Measurements from ENCODE around the gene AOPEP. TPM values are rescaled to one million over a fixed set of nuclear protein-coding genes. Genes with fewer than 3 reads are reported as not detected.

Gene AOPEP
- total and polyA plus RNA-seq, 2 of the 13 experiments (the other 11 are each of a cell fraction or from before 2014, with no cell fraction given): 22.2 to 41.6 TPM

DNA sequence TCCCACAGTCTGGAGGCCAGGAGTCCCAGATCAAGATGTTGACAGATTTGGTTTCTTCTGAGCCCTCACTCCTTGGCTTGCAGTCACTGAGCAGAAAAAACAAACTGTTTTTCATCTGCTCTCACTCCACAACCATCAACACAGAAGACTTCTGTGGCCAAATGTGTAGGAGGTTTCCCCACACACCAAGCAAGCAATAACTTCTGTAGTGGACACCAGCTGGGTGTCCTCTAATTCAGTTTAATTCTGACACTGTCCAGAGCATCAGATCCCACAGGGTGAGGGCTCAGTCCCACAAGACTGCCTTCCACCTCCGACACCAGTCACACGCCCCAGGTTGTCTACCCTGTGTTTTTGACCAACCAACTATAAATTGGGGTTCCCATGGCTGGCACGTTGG lies 209.9 kb downstream of the AOPEP start:
- no peak overlapping the region for H2AFZ ChIP-seq (ENCODE audit: low read length)
- ATAC-seq (no peak), DNase-seq (ENCODE audit: low spot score) (no peak), FAIRE-seq (no peak)
- in situ Hi-C loops (cut with HindIII; ENCODE audit: extremely low pct_ligation_motif_present, low pct_unique_long_range_greater_than_20kb) (no loop called here), intact Hi-C loops (cut with micrococcal nuclease; ENCODE audit: unreplicated experiment) (no loop called here)
- H3K4me3 ChIP-seq (replicated peaks in 1 of 3; ENCODE audit: insufficient read depth in 1 of 3, low read depth in 2 of 3, low read length in 3 of 3): no peak overlapping the region
- peaks cover 35% of the 10 kb centered on the region for H3K4me1 ChIP-seq (ENCODE audit: insufficient read depth, low read length)
- no peak overlapping the region for H3K4me2 ChIP-seq (ENCODE audit: low read depth, low read length)
- TF ChIP-seq ZNF598 (CRISPR knock-in tag; IDR thresholded peaks at IDR 0.05; ENCODE audit: borderline replicate concordance) (no peak), ZNF891 (CRISPR knock-in tag; IDR thresholded peaks at IDR 0.05) (no peak), SRSF4 (IDR thresholded peaks at IDR 0.05; ENCODE audit: low read depth, low read length, poor library complexity, severe bottlenecking) (no peak), ZNF577 (CRISPR knock-in tag; IDR thresholded peaks at IDR 0.05; ENCODE audit: borderline replicate concordance, low read depth) (no peak), ZNF605 (CRISPR knock-in tag; IDR thresholded peaks at IDR 0.05) (no peak), KLF6 (CRISPR knock-in tag; IDR thresholded peaks at IDR 0.05) (no peak)
- TF ChIP-seq, protein P1, sequence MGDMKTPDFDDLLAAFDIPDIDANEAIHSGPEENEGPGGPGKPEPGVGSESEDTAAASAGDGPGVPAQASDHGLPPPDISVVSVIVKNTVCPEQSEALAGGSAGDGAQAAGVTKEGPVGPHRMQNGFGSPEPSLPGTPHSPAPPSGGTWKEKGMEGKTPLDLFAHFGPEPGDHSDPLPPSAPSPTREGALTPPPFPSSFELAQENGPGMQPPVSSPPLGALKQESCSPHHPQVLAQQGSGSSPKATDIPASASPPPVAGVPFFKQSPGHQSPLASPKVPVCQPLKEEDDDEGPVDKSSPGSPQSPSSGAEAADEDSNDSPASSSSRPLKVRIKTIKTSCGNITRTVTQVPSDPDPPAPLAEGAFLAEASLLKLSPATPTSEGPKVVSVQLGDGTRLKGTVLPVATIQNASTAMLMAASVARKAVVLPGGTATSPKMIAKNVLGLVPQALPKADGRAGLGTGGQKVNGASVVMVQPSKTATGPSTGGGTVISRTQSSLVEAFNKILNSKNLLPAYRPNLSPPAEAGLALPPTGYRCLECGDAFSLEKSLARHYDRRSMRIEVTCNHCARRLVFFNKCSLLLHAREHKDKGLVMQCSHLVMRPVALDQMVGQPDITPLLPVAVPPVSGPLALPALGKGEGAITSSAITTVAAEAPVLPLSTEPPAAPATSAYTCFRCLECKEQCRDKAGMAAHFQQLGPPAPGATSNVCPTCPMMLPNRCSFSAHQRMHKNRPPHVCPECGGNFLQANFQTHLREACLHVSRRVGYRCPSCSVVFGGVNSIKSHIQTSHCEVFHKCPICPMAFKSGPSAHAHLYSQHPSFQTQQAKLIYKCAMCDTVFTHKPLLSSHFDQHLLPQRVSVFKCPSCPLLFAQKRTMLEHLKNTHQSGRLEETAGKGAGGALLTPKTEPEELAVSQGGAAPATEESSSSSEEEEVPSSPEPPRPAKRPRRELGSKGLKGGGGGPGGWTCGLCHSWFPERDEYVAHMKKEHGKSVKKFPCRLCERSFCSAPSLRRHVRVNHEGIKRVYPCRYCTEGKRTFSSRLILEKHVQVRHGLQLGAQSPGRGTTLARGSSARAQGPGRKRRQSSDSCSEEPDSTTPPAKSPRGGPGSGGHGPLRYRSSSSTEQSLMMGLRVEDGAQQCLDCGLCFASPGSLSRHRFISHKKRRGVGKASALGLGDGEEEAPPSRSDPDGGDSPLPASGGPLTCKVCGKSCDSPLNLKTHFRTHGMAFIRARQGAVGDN (CRISPR knock-in tag; IDR thresholded peaks at IDR 0.05): no peak
- ChIA-PET POLR2A (no interaction called here), CTCF (ENCODE audit: low intra/inter-chr PET ratio, low total read pairs) (no interaction called here)
- H3K27ac ChIP-seq (ENCODE audit: extremely low read length, insufficient read depth, low read length): no peak overlapping the region
- WGBS (ENCODE audit: low lambda C conversion rate): 100% methylated on average over 1 of the region's 3 CpGs
- H3K36me3 ChIP-seq (replicated peaks in 1 of 2; ENCODE audit: control insufficient read depth in 1 of 2, insufficient read depth in 2 of 2, low read length in 2 of 2): no peaks in the 10 kb centered on the region
- H3K79me2 ChIP-seq (ENCODE audit: insufficient read depth, low read length): no peaks in the 10 kb centered on the region
- H3K27me3 ChIP-seq (ENCODE audit: control insufficient read depth in 1 of 2, insufficient read depth in 2 of 2, low read length in 2 of 2): no peaks in the 10 kb centered on the region
- no peak overlapping the region for H3K9ac ChIP-seq (ENCODE audit: insufficient read depth, low read depth, low read length)
- no TSS peak for BruUV-seq (replicated peaks)
- H4K20me1 ChIP-seq (ENCODE audit: insufficient read depth, low read length): no peaks in the 10 kb centered on the region
- H3K9me3 ChIP-seq (ENCODE audit: low read length): no peaks in the 10 kb centered on the region
